ENCODE measurements around the gene IFT122.

Gene IFT122

DNA sequence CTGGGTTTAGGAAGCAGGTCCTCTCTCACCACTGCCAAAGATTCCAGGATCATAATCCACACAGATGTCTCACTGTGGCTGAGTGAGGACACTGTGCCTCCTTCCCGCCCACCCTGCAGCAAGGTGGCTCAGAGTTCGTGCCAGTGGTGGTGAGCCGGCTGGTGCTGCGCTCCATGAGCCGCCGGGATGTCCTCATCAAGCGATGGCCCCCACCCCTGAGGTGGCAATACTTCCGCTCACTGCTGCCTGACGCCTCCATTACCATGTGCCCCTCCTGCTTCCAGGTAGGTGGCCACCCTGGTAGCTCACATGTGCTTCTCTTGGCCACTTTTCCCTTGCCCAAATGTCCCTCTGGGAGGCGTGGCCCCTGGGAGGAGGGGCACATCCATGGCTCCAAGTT lies 79.4 kb downstream of the IFT122 start:
- DNase-seq (ENCODE audit: low spot score), result no peak

DNA sequence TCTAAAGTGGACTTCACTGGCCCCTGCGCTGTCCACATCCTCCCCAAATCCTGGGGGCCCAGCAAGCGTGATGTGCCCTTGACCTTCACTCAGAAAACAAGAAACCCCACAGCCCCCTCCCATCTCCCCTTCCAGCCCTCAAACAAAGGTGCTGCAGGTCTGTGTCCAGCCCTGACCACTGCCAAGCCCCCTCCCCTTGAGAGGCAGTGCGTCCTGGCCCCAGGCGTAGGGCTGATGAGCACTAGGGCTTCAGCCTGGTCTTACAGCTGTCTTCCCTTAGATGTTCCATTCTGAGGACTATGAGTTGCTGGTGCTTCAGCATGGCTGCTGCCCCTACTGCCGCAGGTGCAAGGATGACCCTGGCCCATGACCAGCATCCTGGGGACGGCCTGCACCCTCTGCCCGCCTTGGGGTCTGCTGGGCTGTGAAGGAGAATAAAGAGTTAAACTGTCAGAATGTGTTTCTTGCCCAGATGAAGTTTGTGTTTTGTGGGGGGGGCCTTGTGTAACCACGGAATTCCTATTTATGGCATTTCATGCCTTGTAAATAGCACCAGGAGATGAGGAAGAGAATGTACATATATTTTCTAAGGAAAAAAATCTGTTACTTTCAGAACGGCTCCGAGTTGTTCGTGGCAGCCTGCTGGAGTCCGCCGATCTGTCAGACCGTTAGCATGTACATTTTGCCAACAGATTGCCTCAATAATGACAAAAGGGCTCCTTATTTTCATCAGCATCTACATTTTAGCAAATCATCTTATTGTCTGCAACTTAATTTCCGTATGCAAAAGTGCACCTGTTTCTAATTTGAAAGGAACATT lies 80.1 kb downstream of the IFT122 start:
- DNase-seq (ENCODE audit: low spot score), result no peak

GRCh38 chr3:129520960-129521359 lies 80.9 kb downstream of the IFT122 start:
- DNase-seq (ENCODE audit: low spot score), result no peak

DNA sequence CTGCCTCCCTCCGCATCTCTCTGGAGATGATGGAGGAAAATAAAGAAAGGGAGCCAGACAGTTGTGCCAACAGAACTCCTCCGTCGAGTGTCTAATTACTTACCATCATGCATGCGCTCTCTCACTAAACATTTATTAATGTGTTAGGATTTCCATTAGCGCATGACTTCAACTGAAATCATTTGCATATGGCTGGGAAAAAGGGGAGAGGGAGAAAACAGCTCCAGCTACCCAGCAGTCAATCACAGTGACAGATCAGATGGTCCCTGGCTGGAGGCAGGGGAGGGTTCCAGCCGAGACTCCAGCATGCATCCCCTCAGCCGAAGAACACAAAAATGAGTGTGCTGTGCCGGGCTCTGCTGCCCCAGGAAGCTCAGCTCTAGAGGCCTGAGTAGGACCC lies 81.6 kb downstream of the IFT122 start:
- DNase-seq (ENCODE audit: low spot score), result no peak

DNA sequence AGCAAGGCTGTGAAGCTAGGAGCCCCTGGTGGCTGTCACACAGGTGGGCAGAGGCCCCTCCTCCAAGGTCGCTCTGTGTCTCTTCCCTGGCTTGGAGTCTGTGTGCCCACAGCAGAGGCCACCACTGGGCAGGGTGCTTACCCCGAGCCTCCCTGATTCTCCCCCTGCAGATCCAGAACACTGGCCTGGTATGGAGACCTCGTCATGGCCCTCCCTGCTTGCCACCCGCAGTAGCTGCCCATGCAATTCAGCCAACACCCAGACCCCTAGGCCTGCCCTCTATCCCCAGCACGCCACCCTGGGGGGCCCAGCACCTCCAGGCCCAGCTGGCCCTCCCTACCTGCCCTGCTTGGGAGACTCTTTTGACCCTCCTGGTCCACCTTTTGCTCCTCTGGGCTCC lies 82.9 kb downstream of the IFT122 start:
- DNase-seq (ENCODE audit: low spot score), result no peak

GRCh38 chr3:129524081-129524480 lies 84.1 kb downstream of the IFT122 start:
- no peak for DNase-seq (ENCODE audit: low spot score)

DNA sequence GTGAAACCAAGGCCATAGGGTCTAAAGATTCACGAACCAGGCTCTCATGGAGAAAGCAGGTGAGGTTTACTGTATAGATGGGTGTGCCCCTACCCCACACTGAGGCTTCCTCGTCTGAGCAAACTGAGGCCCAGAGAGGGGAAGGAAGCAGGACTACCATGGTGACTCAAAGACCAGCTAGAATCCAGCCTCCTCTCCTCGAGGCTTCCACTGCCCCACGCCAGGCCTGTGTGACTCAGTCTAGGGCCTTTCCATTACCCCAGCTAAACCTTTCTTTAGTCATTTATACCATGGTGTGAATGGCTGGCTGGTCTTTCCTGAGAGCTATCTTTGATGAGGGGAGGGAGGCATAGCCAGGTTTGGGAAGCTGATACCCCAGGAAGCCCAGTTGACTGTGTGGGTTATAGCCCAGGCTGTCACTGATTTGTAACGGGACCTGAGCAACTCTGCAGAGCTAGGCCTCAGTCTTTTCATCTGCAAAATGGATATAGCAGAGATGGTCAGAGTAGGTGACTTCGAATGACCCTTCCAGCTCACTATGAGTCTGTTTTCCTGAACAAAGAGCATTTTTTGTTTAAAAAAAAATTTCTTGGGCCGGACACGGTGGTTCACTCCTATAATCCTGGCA lies 85.4 kb downstream of the IFT122 start:
- no peak for DNase-seq (ENCODE audit: low spot score)

- DNase-seq (ENCODE audit: low spot score), result no peak
These were observed 86.3 kb downstream of the IFT122 start for GRCh38 chr3:129526121-129526900.

GRCh38 chr3:129527262-129527661 lies 87.2 kb downstream of the IFT122 start:
- DNase-seq (ENCODE audit: low spot score), result no peak

- DNase-seq (ENCODE audit: low spot score), result no peak
These were observed 88.6 kb downstream of the IFT122 start, which contains the start of gene RHO for GRCh38 chr3:129528589-129529100. Gene RHO (plus strand): TSS chr3:129528639. CDS start chr3:129528734, 95 bp downstream.

GRCh38 chr3:129529436-129530210 lies 89.6 kb downstream of the IFT122 start:
- DNase-seq (ENCODE audit: low spot score), result no peak

- DNase-seq (ENCODE audit: low spot score), result peak; percentile 71
These were observed 90.3 kb downstream of the IFT122 start for GRCh38 chr3:129530251-129530791.

- DNase-seq (ENCODE audit: low spot score), result no peak
These were observed 90.8 kb downstream of the IFT122 start for GRCh38 chr3:129530821-129531220.

DNA sequence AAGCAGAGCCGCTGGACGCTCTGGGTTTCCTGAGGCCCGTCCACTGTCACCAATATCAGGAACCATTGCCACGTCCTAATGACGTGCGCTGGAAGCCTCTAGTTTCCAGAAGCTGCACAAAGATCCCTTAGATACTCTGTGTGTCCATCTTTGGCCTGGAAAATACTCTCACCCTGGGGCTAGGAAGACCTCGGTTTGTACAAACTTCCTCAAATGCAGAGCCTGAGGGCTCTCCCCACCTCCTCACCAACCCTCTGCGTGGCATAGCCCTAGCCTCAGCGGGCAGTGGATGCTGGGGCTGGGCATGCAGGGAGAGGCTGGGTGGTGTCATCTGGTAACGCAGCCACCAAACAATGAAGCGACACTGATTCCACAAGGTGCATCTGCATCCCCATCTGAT lies 91.7 kb downstream of the IFT122 start:
- no peak for DNase-seq (ENCODE audit: low spot score)

DNA sequence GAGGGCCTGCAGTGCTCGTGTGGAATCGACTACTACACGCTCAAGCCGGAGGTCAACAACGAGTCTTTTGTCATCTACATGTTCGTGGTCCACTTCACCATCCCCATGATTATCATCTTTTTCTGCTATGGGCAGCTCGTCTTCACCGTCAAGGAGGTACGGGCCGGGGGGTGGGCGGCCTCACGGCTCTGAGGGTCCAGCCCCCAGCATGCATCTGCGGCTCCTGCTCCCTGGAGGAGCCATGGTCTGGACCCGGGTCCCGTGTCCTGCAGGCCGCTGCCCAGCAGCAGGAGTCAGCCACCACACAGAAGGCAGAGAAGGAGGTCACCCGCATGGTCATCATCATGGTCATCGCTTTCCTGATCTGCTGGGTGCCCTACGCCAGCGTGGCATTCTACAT lies 92.2 kb downstream of the IFT122 start:
- DNase-seq (ENCODE audit: low spot score), result no peak

DNA sequence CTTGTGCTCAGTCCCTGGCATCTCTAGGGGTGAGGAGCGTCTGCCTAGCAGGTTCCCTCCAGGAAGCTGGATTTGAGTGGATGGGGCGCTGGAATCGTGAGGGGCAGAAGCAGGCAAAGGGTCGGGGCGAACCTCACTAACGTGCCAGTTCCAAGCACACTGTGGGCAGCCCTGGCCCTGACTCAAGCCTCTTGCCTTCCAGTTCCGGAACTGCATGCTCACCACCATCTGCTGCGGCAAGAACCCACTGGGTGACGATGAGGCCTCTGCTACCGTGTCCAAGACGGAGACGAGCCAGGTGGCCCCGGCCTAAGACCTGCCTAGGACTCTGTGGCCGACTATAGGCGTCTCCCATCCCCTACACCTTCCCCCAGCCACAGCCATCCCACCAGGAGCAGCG lies 93.4 kb downstream of the IFT122 start:
- DNase-seq (ENCODE audit: low spot score), result no peak

DNA sequence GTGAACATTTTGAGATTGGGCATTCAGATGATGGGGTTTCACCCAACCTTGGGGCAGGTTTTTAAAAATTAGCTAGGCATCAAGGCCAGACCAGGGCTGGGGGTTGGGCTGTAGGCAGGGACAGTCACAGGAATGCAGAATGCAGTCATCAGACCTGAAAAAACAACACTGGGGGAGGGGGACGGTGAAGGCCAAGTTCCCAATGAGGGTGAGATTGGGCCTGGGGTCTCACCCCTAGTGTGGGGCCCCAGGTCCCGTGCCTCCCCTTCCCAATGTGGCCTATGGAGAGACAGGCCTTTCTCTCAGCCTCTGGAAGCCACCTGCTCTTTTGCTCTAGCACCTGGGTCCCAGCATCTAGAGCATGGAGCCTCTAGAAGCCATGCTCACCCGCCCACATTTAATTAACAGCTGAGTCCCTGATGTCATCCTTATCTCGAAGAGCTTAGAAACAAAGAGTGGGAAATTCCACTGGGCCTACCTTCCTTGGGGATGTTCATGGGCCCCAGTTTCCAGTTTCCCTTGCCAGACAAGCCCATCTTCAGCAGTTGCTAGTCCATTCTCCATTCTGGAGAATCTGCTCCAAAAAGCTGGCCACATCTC lies 94.5 kb downstream of the IFT122 start:
- DNase-seq (ENCODE audit: low spot score), result no peak

- DNase-seq (ENCODE audit: low spot score), result no peak
These were observed 95.1 kb downstream of the IFT122 start for GRCh38 chr3:129535075-129535474.

GRCh38 chr3:129536374-129536667 lies 96.3 kb downstream of the IFT122 start:
- DNase-seq (ENCODE audit: low spot score), result no peak

DNA sequence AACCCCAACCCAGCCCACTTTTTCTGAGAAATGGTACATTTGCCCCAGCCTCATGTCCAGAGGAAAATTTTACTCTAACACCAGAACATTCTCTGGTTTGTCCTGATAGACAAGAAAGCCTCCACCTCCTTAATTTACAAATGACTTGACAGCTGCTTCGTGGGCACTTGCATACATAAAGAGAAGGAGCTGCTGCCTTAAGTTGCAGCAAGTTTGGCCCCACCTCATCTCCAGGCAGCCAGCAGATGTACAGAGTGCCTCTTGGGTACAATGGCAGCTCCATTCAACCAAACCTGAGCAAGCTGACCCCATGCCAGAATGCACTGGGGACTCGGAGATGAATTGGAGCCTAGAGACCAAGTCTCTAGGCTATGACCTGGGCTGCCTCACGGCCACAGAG lies 96.8 kb downstream of the IFT122 start:
- DNase-seq (ENCODE audit: low spot score), result no peak

GRCh38 chr3:129539206-129539605 lies 99.2 kb downstream of the IFT122 start:
- DNase-seq (ENCODE audit: low spot score), result no peak
